Omental fat pad (tissue), 4 donors: ENCODE measurements around the gene RPGR. TPM values are rescaled to one million over a fixed set of nuclear protein-coding genes. Genes with fewer than 3 reads are reported as not detected.

Experiments used
- ATAC-seq: fragments of 150-250 bp; one replicate; pipeline ENCODE4 v1.9.1; 2016; ENCODE audit warnings: mild to moderate bottlenecking, moderate library complexity; ENCODE audit not compliant: low FRiP score
- DNase-seq: peaks from one replicate; pipeline ENCODE4 v3.0.0-alpha.2; 2019; ENCODE audit warnings: low spot score
- total RNA-seq, 4 donors: library from RNA; depleted of rRNA; stranded (reverse); fragments of >200 nt; gene quantifications; one replicate each; pipeline ENCODE4 v1.1.0, GENCODE V29; 2016
- TF ChIP-seq, protein P1 (sequence below), 3 donors: fragments of 450-650 bp; IDR thresholded peaks; one replicate each; pipeline ENCODE4 v1.5.1; 2016 to 2017; ENCODE audit warnings: antibody characterized with exemption in 3 of 3, mild to moderate bottlenecking in 3 of 3, moderate library complexity in 2 of 3

The RPGR gene
- total RNA-seq, 4 donors from 2014 or later: 19.9 to 67.3 (median 41.3) TPM

DNA sequence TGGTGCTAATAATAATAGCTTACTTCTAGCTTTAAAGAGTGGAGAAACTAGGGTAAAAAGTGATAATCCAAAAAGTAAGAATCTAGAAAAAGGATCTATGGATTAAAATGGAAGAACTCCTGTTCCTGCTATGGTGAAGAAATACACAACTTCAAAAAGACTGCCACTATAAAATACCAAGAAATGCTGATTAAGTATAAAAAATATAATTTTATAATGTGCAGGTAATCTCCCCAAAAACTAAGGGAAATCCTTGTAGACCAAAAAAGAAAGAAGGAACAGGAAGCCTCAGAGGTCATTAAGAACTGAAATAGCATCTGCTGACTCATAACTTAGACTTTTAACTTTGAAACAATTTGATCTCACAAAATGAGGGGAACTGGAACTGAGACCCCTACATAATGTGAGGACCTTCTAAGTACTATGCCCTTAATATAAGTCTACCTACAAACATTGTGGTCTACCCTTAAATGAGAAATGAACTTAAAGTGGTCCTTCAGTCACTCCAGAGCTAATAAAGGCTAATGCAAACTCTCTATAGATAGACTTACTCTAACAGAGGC lies 56.1 kb downstream of the RPGR start:
- DNase-seq (no peak), ATAC-seq (no peak)
- TF ChIP-seq, protein P1, sequence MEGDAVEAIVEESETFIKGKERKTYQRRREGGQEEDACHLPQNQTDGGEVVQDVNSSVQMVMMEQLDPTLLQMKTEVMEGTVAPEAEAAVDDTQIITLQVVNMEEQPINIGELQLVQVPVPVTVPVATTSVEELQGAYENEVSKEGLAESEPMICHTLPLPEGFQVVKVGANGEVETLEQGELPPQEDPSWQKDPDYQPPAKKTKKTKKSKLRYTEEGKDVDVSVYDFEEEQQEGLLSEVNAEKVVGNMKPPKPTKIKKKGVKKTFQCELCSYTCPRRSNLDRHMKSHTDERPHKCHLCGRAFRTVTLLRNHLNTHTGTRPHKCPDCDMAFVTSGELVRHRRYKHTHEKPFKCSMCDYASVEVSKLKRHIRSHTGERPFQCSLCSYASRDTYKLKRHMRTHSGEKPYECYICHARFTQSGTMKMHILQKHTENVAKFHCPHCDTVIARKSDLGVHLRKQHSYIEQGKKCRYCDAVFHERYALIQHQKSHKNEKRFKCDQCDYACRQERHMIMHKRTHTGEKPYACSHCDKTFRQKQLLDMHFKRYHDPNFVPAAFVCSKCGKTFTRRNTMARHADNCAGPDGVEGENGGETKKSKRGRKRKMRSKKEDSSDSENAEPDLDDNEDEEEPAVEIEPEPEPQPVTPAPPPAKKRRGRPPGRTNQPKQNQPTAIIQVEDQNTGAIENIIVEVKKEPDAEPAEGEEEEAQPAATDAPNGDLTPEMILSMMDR (IDR thresholded peaks at IDR 0.05): no peak

DNA sequence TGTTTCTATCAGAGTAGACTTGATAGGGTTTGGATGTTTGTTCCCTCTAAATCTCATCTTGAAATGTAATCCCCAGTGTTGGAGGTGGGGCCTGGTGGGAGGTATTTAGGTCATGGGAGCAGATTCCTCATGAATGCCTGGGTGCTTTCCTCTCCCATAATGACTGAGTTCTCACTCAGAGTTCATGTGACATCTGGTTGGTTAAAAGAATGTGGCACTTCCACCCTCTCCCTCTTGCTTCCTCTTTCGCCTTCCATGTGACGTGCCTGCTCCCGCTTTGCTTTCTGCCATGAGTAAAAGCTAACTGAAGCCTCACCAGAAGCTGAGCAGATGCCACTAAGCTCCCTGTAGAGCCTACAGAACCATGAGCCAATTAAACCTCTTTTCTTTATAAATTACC lies 59.3 kb downstream of the RPGR start:
- ATAC-seq (no peak), DNase-seq (no peak)
- TF ChIP-seq, protein P1 (IDR thresholded peaks at IDR 0.05): no peak

DNA sequence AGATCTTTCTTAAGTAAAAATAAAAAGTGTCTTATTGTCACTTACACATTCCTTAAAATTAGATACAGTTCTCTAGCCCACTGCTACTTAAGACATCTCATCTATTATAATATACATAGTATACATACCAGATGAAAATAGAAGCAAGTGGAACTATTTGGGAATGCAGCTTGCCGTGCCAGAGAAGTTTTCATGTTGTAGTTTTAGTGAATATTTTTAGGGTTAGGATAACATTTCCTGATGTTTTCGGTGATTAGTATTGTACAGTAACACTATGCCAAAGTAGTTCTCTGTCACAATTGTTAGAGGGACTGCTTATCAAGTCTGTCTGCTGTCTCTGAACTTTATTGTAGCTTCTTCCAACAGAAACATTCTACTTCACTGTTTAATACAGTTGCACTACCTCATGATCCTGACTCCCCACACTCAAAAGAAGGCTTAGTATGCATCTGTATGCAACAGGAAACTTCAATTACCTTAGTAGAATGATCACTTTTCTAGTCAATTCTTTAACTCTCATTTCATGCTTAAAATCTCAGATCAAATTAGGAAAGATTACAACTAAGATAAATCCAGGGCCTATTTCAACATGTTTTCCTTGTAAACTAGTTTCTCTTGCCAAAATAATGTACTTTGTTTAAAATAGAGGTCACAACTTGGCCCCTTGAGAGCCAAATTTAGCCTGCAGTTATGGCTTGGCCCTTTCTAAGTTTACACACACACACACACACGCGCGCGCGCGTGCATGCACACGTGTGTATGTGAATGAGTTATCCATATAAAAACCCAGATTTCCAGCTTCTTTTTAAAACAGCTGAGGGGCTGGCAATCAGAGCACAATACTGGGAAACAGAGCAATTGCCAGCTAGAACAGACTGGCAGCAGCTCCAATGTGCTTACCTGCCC lies 64.3 kb downstream of the RPGR start:
- DNase-seq (no peak), ATAC-seq (no peak)
- TF ChIP-seq, protein P1 (IDR thresholded peaks at IDR 0.05): no peak

DNA sequence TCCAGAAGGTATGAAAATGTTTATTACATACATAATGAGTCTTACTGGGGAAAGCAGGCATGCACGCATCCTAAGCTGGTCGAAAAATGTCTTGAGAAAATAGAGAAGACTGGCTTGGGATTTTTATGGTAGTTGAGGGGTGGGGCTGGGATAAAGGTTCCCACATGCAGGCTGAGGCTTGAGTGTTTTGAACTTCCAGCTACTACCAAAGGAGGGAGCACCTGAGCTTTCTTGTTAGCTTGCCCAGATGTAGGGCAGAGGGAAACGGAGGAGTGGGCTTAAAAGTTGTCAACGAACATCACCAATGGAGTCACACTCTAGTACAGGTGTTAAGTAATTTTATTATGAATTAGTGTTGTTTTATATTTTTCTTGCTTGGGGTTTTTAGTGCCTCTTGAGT lies 67.1 kb downstream of the RPGR start:
- ATAC-seq: no peak
- TF ChIP-seq, protein P1 (IDR thresholded peaks at IDR 0.05): no peak
- DNase-seq: no peak

DNA sequence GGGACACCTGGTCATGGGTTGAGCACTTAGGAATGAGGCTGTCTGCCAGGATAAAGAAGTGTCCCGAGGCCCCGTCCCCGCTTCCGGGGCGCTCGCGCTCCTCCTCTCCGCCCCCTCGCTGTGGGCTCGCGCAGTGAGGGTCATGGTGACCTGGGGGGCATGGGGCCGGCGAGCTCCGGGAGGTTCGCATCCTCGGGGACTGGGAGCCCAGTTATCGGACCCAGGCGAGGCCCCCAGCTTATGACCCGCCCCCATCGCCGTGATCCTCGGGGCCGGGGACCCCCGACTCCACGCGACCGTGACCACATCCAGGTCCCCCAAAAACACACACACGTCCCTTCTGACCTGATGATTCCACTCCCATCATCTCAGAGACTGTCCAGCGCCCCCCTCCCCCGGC lies 71.3 kb downstream of the RPGR start:
- no peak for DNase-seq
- TF ChIP-seq, protein P1 (IDR thresholded peaks at IDR 0.05): no peak
- ATAC-seq: no peak

DNA sequence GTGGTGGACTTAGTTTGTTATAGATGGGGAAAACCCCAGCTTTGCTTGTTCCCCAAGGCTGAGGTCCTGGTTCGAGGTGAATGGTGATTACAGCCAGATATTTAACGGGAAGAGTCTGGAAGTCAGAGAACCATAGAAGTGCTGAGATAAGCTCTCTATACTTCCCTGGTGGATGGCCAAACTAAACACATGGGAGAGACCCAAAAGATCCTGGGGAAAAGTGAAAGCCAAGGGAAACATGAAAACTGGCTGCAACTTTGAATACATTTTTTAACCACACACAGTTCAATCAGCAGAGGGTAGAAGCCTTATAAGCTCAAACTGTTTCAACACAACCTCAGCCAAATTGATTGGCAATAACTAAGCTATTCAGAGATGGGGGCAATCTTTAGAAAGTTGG lies 77.3 kb downstream of the RPGR start:
- TF ChIP-seq, protein P1 (IDR thresholded peaks at IDR 0.05): no peak
- DNase-seq (no peak), ATAC-seq (no peak)

DNA sequence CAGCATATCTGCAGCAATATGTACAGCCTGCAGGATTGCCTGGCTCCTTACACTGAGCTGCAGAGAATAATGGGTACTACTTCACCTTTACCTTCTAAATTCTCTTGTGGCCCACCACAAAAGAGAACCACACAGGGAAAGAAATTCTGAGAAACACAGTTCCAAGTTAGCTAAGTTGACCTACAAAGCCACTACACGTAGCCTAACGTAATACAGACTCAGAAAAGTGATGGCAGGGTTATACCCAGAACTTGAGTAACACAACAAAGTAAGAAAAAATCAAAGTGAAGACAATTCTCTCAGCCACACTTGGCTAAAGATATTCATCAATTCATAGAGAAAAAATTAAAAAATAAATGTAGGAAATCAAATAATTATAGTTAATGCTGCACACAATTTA lies 80.3 kb downstream of the RPGR start:
- DNase-seq (no peak), ATAC-seq (no peak)
- TF ChIP-seq, protein P1 (IDR thresholded peaks at IDR 0.05): no peak
